ENCODE results near the gene BATF.

The BATF gene

DNA sequence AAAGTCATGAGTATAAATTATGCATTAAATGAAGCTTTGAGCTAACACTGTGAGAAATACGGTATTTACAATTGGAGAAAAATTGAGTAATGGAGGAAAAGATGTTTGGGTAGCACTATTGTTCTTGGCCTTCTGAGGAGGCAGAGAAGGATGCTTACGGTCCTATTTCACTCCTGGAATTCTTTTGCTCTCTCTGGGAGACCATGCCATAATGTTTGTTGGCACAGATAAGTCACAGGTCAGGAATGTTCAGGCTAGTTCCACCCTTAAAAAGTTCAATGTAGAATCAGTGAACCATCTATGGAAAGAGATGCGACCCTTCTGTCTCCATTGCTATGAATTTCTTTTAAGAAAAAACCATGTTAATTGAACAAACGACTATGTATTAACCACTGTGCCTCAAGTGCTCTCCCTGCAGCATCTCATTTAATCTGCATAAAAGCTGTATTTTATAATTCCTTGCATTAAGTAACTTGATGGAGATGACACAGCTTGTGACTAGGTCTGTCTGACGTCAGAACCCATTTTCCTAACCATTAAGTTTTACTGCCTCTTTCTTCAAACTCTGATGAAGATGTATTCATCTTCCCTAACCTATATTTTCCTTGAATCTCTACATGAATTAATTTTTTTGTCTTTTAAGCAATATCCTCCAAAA lies 9.5 kb downstream of the BATF start:
- Histone ChIP-seq H3K4me1 (ENCODE audit: control insufficient read depth in 2 of 2, insufficient read depth in 2 of 2, low read length in 2 of 2) (no peaks in the 10 kb centered on the region), H3K27me3 (ENCODE audit: control insufficient read depth in 2 of 2, insufficient read depth in 2 of 2, low read length in 2 of 2) (no peaks in the 10 kb centered on the region), H3K9me3 (ENCODE audit: control insufficient read depth in 2 of 2, low read length in 2 of 2) (no peaks in the 10 kb centered on the region), H3K27ac (ENCODE audit: low read depth in 2 of 2, low read length in 2 of 2) (no peak overlapping the region), H3K36me3 (ENCODE audit: control insufficient read depth in 2 of 2, insufficient read depth in 2 of 2, low read length in 2 of 2) (no peaks in the 10 kb centered on the region), H3K4me3 (ENCODE audit: low read length in 2 of 2) (no peak overlapping the region), H3K9ac (ENCODE audit: low read depth in 1 of 2, low read length in 2 of 2) (no peak overlapping the region)

DNA sequence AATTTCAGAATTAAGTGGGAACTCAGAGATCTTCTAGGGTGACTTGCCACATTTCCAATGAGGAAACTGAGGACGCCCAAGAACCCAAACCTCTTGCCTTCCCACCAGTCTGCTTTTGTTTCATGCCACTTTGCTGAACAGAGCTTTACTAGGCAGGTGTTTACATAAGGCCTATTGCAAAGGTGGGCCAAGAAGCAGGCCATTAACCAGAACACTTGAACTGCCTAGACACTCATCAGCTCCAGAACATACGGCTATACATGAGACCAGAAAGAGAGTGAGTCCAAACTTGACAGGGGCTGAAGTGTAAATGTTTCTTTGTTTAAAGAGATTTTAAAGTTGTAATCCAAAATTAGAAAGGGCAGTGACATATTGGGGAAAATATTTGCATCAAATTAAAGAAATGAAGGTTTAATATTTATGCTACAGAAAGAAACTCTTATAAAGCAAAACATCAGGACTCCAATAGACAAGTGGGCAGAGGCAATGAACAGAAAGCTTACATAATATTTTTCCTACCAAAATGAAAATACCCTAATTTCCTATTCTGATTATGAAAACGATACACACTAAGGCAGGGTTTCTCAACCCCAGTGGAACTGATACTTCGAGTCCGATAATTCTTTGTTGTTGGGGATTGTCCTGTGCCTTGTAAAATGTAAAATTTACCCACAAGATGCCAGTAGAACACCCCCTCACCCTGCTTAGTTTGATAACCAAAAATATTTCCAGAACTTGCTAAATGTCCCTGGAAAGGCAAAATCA lies 11.7 kb downstream of the BATF start:
- Histone ChIP-seq H3K4me3 (ENCODE audit: low read length in 2 of 2) (no peak overlapping the region), H3K9ac (ENCODE audit: low read depth in 1 of 2, low read length in 2 of 2) (no peak overlapping the region), H3K36me3 (ENCODE audit: control insufficient read depth in 2 of 2, insufficient read depth in 2 of 2, low read length in 2 of 2) (no peaks in the 10 kb centered on the region), H3K27me3 (ENCODE audit: control insufficient read depth in 2 of 2, insufficient read depth in 2 of 2, low read length in 2 of 2) (no peaks in the 10 kb centered on the region), H3K27ac (ENCODE audit: low read depth in 2 of 2, low read length in 2 of 2) (no peak overlapping the region), H3K4me1 (ENCODE audit: control insufficient read depth in 2 of 2, insufficient read depth in 2 of 2, low read length in 2 of 2) (peaks cover 0 to 2% of the 10 kb centered on the region in 2 donors), H3K9me3 (ENCODE audit: control insufficient read depth in 2 of 2, low read length in 2 of 2) (no peaks in the 10 kb centered on the region)

DNA sequence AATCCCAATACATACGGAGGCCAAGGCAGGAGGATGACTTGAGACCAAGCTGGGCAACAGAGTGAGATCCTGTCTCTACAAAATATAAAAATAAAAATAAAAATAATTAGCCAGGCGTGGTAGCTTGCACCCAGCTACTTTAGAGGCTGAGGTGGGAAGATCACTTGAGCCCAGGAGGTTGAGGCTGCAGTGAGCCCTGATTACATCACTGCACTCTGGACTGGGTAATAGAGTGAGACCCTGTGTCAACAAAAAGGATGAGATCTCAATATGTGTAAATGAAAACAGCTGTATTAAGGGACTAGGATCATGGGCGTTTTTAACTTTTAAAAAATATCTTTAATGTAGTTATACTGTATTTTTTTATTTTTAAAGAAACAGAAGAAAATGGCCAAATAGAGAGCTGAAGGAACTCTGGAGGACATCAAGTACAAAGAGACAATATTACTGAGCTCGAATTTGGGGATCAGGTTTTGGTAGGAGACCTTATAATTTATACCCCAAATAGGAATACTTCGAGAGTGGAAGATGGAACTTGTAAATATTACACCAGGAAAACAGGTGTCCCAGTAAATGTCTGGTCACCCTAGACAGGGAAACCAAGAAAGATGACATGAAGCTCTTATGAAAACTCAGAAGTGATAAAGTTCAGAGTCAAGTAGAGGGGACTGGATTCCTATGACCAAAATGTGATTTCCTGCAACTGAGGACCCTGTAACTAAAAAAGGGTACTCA lies 13.1 kb downstream of the BATF start:
- H3K9me3 ChIP-seq (ENCODE audit: control insufficient read depth in 2 of 2, low read length in 2 of 2) = no peaks in the 10 kb centered on the region
- H3K9ac ChIP-seq (ENCODE audit: low read depth in 1 of 2, low read length in 2 of 2) = no peak overlapping the region
- H3K4me3 ChIP-seq (ENCODE audit: low read length in 2 of 2) = no peak overlapping the region
- peak overlapping the region in 1 of 2 donors; percentile 54 for H3K27ac ChIP-seq (ENCODE audit: low read depth in 2 of 2, low read length in 2 of 2)
- H3K36me3 ChIP-seq (ENCODE audit: control insufficient read depth in 2 of 2, insufficient read depth in 2 of 2, low read length in 2 of 2) = no peaks in the 10 kb centered on the region
- H3K4me1 ChIP-seq (ENCODE audit: control insufficient read depth in 2 of 2, insufficient read depth in 2 of 2, low read length in 2 of 2) = peaks cover 0 to 2% of the 10 kb centered on the region in 2 donors
- H3K27me3 ChIP-seq (ENCODE audit: control insufficient read depth in 2 of 2, insufficient read depth in 2 of 2, low read length in 2 of 2) = no peaks in the 10 kb centered on the region

DNA sequence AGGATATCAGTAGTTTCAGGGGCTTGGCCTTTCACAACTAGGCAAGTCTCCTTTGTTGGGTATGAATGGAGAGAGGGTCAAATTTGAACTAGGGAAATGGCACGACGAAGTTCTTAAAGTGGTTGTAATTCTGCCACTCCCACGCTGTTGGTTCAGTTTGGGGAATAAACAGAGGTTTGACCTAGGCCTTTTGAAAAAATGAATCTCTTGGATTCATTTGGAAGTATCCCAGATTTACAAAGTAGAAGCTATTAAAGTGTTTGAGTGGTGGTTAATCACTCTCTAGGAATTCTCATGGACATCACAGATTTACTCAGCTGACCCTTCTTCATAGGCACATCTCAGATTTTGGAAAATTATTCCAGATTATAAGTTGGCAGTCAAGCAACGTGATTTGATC lies 14.8 kb downstream of the BATF start:
- Histone ChIP-seq H3K9me3 (ENCODE audit: control insufficient read depth in 2 of 2, low read length in 2 of 2) (no peaks in the 10 kb centered on the region), H3K4me3 (ENCODE audit: low read length in 2 of 2) (no peak overlapping the region), H3K27ac (ENCODE audit: low read depth in 2 of 2, low read length in 2 of 2) (no peak overlapping the region), H3K36me3 (ENCODE audit: control insufficient read depth in 2 of 2, insufficient read depth in 2 of 2, low read length in 2 of 2) (no peaks in the 10 kb centered on the region), H3K27me3 (ENCODE audit: control insufficient read depth in 2 of 2, insufficient read depth in 2 of 2, low read length in 2 of 2) (no peaks in the 10 kb centered on the region), H3K9ac (ENCODE audit: low read depth in 1 of 2, low read length in 2 of 2) (no peak overlapping the region), H3K4me1 (ENCODE audit: control insufficient read depth in 2 of 2, insufficient read depth in 2 of 2, low read length in 2 of 2) (peaks cover 0 to 3% of the 10 kb centered on the region in 2 donors)

DNA sequence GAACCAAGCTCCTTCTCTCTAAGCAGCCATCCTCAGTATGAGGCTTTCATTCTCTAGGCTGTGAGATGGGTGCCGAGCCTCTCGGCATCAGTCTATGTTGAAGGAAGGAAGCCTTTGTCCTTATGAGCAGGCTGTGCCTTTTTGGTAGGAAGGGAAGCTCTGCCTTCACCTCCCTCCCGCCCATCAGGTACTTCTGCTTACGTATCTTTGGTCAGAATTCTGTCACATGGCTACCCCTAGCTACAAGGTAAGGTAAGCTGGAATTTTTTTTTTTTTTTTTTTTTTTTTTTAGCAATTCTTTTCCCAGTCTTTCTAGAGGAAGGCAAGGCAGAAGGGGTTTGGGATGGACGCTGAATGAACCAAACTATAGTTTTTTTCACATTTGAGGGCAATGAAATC lies 16.9 kb downstream of the BATF start:
- Histone ChIP-seq H3K27ac (ENCODE audit: low read depth in 2 of 2, low read length in 2 of 2) (no peak overlapping the region), H3K36me3 (ENCODE audit: control insufficient read depth in 2 of 2, insufficient read depth in 2 of 2, low read length in 2 of 2) (no peaks in the 10 kb centered on the region), H3K9ac (ENCODE audit: low read depth in 1 of 2, low read length in 2 of 2) (no peak overlapping the region), H3K4me3 (ENCODE audit: low read length in 2 of 2) (no peak overlapping the region), H3K4me1 (ENCODE audit: control insufficient read depth in 2 of 2, insufficient read depth in 2 of 2, low read length in 2 of 2) (peaks cover 2 to 8% of the 10 kb centered on the region in 2 donors), H3K9me3 (ENCODE audit: control insufficient read depth in 2 of 2, low read length in 2 of 2) (no peaks in the 10 kb centered on the region), H3K27me3 (ENCODE audit: control insufficient read depth in 2 of 2, insufficient read depth in 2 of 2, low read length in 2 of 2) (no peaks in the 10 kb centered on the region)

DNA sequence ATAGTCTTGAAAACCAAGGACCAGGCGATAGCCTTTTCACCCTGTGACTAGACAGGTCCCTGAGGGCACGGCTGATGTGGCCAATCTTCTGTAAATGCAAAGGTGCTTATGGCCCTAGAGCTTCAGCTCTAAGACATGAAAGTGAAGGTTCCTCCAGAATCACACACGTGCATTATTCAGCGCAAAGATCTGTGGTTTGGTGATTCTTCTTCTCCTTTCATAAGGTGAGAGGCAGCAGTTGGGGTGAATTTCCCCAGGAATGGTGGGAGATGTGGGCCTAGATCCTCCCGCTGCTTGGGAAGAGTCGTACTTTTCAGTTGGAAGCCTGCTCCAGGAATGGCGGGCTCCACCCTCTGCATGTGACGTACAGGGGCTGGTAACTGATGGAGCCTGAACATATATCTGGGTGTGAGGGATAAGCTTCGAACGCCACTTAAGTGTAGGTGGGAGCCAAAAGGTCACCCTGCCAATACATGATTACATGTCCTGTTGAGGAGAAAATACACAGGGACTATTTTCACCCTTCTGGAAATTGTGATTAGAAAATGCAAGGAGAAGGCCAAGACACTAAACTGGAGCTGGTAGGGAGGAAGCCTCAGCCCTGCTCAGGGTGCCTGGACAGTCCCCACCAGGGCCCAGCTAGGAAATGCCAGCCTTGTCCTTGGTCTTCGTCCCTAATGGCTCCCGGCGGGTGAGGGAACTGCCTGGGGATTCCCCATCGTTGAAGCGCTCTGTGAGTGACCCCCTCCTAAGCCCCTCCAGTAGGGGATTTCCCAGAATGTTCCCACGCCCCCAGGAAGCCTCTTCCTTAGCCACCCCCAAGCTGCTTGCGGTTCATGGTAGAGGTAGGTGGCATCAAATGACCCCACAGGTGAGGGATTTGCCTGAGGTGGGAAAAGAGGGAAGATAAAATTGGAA lies 17.6 kb downstream of the BATF start:
- Histone ChIP-seq H3K27me3 (ENCODE audit: control insufficient read depth in 2 of 2, insufficient read depth in 2 of 2, low read length in 2 of 2) (no peaks in the 10 kb centered on the region), H3K27ac (ENCODE audit: low read depth in 2 of 2, low read length in 2 of 2) (no peak overlapping the region), H3K9me3 (ENCODE audit: control insufficient read depth in 2 of 2, low read length in 2 of 2) (no peaks in the 10 kb centered on the region), H3K36me3 (ENCODE audit: control insufficient read depth in 2 of 2, insufficient read depth in 2 of 2, low read length in 2 of 2) (no peaks in the 10 kb centered on the region), H3K4me1 (ENCODE audit: control insufficient read depth in 2 of 2, insufficient read depth in 2 of 2, low read length in 2 of 2) (peaks cover 2 to 8% of the 10 kb centered on the region in 2 donors), H3K4me3 (ENCODE audit: low read length in 2 of 2) (no peak overlapping the region), H3K9ac (ENCODE audit: low read depth in 1 of 2, low read length in 2 of 2) (no peak overlapping the region)

DNA sequence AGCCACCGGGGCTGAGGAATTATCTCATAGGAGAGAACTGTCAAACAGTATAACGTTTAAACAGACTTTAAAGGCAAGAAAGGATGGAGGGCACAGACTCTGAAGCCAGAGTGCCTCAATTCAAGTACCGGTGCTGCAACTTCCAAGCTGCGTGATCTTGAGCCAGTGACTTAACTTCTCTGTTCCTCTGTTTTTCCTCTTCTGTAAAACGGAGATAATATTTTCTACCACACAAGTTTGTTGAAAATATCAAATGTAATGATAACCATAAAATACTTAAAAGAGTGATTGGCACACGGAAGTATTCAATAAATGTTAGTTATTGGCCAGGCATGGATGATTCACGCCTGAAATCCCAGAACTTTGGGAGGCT lies 18.2 kb downstream of the BATF start:
- Histone ChIP-seq H3K4me3 (ENCODE audit: low read length in 2 of 2) (no peak overlapping the region), H3K27ac (ENCODE audit: low read depth in 2 of 2, low read length in 2 of 2) (no peak overlapping the region), H3K4me1 (ENCODE audit: control insufficient read depth in 2 of 2, insufficient read depth in 2 of 2, low read length in 2 of 2) (peaks cover 2 to 8% of the 10 kb centered on the region in 2 donors)

DNA sequence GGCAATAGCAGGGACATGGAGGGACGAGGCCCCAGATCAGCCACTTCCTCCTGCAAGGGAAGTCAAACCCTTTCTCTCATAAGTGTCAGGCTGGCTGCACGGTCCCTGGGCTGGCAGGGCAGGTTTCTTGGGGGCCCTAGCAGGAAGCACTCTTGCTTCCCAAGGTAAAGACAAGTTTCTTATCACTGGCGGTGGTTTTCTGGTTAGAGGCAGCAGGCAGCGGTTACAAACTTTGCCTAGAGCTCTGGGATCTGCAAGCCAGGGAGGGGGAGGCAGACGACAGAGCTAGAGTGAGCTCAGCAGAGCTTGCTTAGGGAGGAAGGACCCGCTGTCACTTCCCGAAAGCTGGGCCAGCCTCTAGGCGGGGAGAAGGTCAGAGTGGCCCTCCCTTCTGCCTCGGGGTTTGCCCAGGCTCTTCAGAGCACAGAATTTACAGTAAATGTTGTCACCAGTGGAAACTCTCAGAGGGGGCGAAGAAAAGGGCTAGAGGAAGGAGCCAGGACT lies 20.4 kb downstream of the BATF start:
- H3K4me3 ChIP-seq (ENCODE audit: low read length in 2 of 2) = peak overlapping the region in 1 of 2 donors; percentile 55

More for the DNA sequence above, 18.2 kb downstream of the BATF start:
- Histone ChIP-seq H3K9ac (ENCODE audit: low read depth in 1 of 2, low read length in 2 of 2) (no peak overlapping the region), H3K27me3 (ENCODE audit: control insufficient read depth in 2 of 2, insufficient read depth in 2 of 2, low read length in 2 of 2) (no peaks in the 10 kb centered on the region), H3K36me3 (ENCODE audit: control insufficient read depth in 2 of 2, insufficient read depth in 2 of 2, low read length in 2 of 2) (no peaks in the 10 kb centered on the region), H3K9me3 (ENCODE audit: control insufficient read depth in 2 of 2, low read length in 2 of 2) (no peaks in the 10 kb centered on the region)

DNA sequence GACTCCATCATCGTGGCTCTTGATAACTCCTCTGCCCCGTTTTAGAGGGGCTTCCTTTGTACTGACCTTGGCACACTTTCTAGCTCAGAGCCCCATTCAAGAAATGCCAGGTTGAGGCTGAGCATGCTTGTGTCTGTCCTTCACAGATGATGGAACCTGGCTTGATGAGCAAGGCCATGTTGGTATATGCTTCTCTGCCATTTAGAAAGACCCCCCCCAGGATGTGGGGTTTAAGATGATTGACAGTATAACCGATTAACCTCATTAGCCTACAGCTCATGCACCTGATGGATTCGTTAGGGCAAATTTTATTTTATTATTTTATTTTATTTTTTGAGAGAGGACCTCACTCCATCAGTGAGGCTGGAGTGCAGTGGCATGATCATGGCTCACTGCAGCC lies 21.0 kb downstream of the BATF start:
- Histone ChIP-seq H3K4me1 (ENCODE audit: control insufficient read depth in 2 of 2, insufficient read depth in 2 of 2, low read length in 2 of 2) (peaks cover 2 to 6% of the 10 kb centered on the region in 2 donors), H3K27me3 (ENCODE audit: control insufficient read depth in 2 of 2, insufficient read depth in 2 of 2, low read length in 2 of 2) (no peaks in the 10 kb centered on the region), H3K9ac (ENCODE audit: low read depth in 1 of 2, low read length in 2 of 2) (peak overlapping the region; percentile 3 to 5), H3K27ac (ENCODE audit: low read depth in 2 of 2, low read length in 2 of 2) (peak overlapping the region; percentile 61 to 65), H3K9me3 (ENCODE audit: control insufficient read depth in 2 of 2, low read length in 2 of 2) (no peaks in the 10 kb centered on the region), H3K4me3 (ENCODE audit: low read length in 2 of 2) (peak overlapping the region in 1 of 2 donors; percentile 55), H3K36me3 (ENCODE audit: control insufficient read depth in 2 of 2, insufficient read depth in 2 of 2, low read length in 2 of 2) (no peaks in the 10 kb centered on the region)

More for the DNA sequence above, 20.4 kb downstream of the BATF start:
- Histone ChIP-seq H3K27me3 (ENCODE audit: control insufficient read depth in 2 of 2, insufficient read depth in 2 of 2, low read length in 2 of 2) (no peaks in the 10 kb centered on the region), H3K4me1 (ENCODE audit: control insufficient read depth in 2 of 2, insufficient read depth in 2 of 2, low read length in 2 of 2) (peaks cover 2 to 8% of the 10 kb centered on the region in 2 donors), H3K9me3 (ENCODE audit: control insufficient read depth in 2 of 2, low read length in 2 of 2) (no peaks in the 10 kb centered on the region), H3K27ac (ENCODE audit: low read depth in 2 of 2, low read length in 2 of 2) (peak overlapping the region; percentile 61 to 65), H3K36me3 (ENCODE audit: control insufficient read depth in 2 of 2, insufficient read depth in 2 of 2, low read length in 2 of 2) (no peaks in the 10 kb centered on the region), H3K9ac (ENCODE audit: low read depth in 1 of 2, low read length in 2 of 2) (peak overlapping the region; percentile 3 to 5)

Measured in mucosa of rectum (tissue), 2 donors.